MM.1S (cell line): ENCODE data around the gene ST3GAL4.

Experiments used
- DNase-seq: peaks from one replicate; pipeline ENCODE4 v3.0.0-alpha.2; 2015
- H2AFZ ChIP-seq: fragments of 300-600 bp; sonication (generic); 2 replicates; pipeline ENCODE4 v1.6.0; 2016; ENCODE audit warnings: antibody characterized with exemption, low read length
- H3F3A ChIP-seq: fragments of 300-600 bp; sonication (generic); 2 replicates; pipeline ENCODE4 v1.6.1; 2016; ENCODE audit warnings: mild to moderate bottlenecking, antibody characterized with exemption, low read length, moderate library complexity, mixed read lengths; ENCODE audit not compliant: insufficient read depth
- H3K27ac ChIP-seq: fragments of 300-600 bp; sonication (generic); 2 replicates; pipeline ENCODE4 v1.5.1; 2016; ENCODE audit warnings: mild to moderate bottlenecking, low read length
- H3K27me3 ChIP-seq: fragments of 300-600 bp; sonication (generic); replicated peaks from 2 replicates; pipeline ENCODE4 v1.6.0; 2016; ENCODE audit warnings: low read length; ENCODE audit not compliant: insufficient read depth
- H3K36me3 ChIP-seq: fragments of 300-600 bp; sonication (generic); replicated peaks from 2 replicates; pipeline ENCODE4 v1.6.1; 2016; ENCODE audit warnings: mild to moderate bottlenecking, low read length, mixed read lengths; ENCODE audit not compliant: insufficient read depth
- H3K4me1 ChIP-seq: fragments of 300-600 bp; sonication (generic); 2 replicates; pipeline ENCODE4 v1.6.1; 2016; ENCODE audit warnings: low read length, mixed read lengths
- H3K4me2 ChIP-seq: fragments of 300-600 bp; sonication (generic); 2 replicates; pipeline ENCODE4 v1.6.0; 2016; ENCODE audit warnings: low read depth, low read length
- H3K4me3 ChIP-seq: fragments of 300-600 bp; sonication (generic); 2 replicates; pipeline ENCODE4 v1.5.1; 2016; ENCODE audit warnings: low read length, mixed read lengths
- H3K79me2 ChIP-seq: fragments of 300-600 bp; sonication (generic); 2 replicates; pipeline ENCODE4 v1.6.1; 2016; ENCODE audit warnings: mixed run types, low read length, mixed read lengths
- H3K9ac ChIP-seq: fragments of 300-600 bp; sonication (generic); 2 replicates; pipeline ENCODE4 v1.6.1; 2016; ENCODE audit warnings: low read length, mixed read lengths
- H3K9me2 ChIP-seq: fragments of 300-600 bp; sonication (generic); replicated peaks from 2 replicates; pipeline ENCODE4 v1.6.1; 2016; ENCODE audit warnings: mild to moderate bottlenecking, low read length, mixed read lengths; ENCODE audit not compliant: insufficient read depth
- H3K9me3 ChIP-seq: fragments of 300-600 bp; sonication (generic); replicated peaks from 2 replicates; pipeline ENCODE4 v1.6.1; 2016; ENCODE audit warnings: mild to moderate bottlenecking, low read length, mixed read lengths; ENCODE audit not compliant: insufficient read depth
- H4K20me1 ChIP-seq: fragments of 300-600 bp; sonication (generic); 2 replicates; pipeline ENCODE4 v1.6.1; 2016; ENCODE audit warnings: mild to moderate bottlenecking, low read length, moderate library complexity, mixed read lengths; ENCODE audit not compliant: insufficient read depth
- CTCF ChIP-seq: fragments of 300-600 bp; sonication (generic); IDR thresholded peaks from 2 replicates; pipeline ENCODE4 v1.5.1; 2016; ENCODE audit warnings: antibody characterized with exemption, low read length, mixed read lengths
- EZH2 ChIP-seq: fragments of 300-600 bp; sonication (generic); optimal IDR thresholded peaks from 2 replicates; pipeline ENCODE3; 2017; ENCODE audit warnings: low read depth, mild to moderate bottlenecking, antibody characterized with exemption, low read length, mixed read lengths
- EZH2phosphoT487 ChIP-seq: fragments of 300-600 bp; sonication (generic); IDR thresholded peaks from 2 replicates; pipeline ENCODE4 v1.6.1; 2018; ENCODE audit warnings: antibody characterized with exemption, low read length

The ST3GAL4 gene

DNA sequence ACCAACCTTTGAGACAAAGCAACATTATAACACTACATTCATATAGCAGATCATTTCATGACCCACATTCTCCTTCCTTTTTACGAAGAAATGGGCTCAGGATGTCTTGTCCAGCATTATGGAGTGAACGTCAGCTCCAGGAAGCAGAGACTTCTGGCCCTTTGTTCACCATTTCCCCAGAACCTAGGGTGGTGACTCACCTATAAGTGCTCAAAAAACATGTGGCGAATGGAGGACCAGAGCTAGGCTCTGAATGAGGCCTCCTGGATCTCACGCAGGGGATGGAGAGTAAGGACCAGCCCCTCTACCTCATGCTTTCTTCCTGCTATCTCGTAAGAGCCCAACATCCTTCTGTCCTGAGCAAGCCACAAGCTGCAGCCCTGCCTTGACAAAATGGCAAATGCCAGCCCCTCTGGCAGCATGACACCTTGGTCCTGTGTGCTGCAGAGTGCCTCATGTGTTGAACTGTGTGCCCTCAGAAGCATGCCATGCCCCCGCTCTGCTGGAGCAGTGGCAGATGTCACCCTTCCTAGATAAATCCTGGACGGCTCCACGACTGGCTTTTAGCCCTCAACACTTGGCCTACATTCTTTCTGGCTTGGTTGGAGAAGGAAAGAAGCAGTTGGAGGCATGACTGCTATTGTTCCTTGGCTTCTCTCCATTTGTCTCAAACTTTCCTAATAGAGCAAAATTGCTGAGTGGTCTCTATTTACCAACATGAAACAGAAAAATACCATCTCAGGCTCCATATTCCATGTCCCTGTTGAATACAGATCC, 6.5 kb upstream of the ST3GAL4 start:
- Histone ChIP-seq H3K4me2 (no peak overlapping the region), H3F3A (no peaks in the 10 kb centered on the region), H3K4me1 (peaks cover 4% of the 10 kb centered on the region; the same call in 1 of the 2 replicates)

DNA sequence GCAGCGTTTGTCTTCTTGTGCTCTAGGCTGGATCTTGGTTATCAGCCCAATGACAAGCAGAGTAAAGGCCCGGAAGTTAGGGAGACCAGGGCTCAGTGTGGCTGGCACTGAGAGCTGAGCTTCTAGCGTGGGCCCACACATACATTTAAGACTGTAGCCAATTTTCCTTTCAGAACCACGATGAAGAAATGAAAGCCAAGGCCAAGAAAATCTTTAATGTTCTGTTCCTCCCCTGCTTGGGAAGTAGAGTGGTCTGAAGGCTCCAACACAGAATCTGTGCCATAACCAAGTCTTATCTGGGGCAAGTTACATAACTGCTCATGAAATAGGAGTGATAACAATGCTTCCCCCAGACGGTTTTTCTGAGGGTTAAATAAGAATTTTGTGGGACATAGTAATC, 4.7 kb upstream of the ST3GAL4 start:
- no peak for DNase-seq
- Histone ChIP-seq H3F3A (no peaks in the 10 kb centered on the region), H3K36me3 (no peaks in the 10 kb centered on the region), H3K9me3 (no peaks in the 10 kb centered on the region), H3K79me2 (no peaks in the 10 kb centered on the region), H3K27ac (no peak overlapping the region), H3K9ac (no peak overlapping the region), H4K20me1 (no peaks in the 10 kb centered on the region), H3K9me2 (no peaks in the 10 kb centered on the region), H3K4me2 (no peak overlapping the region), H3K4me1 (peaks cover 4% of the 10 kb centered on the region; the same call in 1 of the 2 replicates), H3K4me3 (no peak overlapping the region), H3K27me3 (no peaks in the 10 kb centered on the region), H2AFZ (no peak overlapping the region)
- TF ChIP-seq CTCF (no peak), EZH2 (no peak), EZH2phosphoT487 (no peak)

More for the DNA sequence above, 6.5 kb upstream of the ST3GAL4 start:
- H4K20me1 ChIP-seq: no peaks in the 10 kb centered on the region
- H3K27ac ChIP-seq: no peak overlapping the region
- H3K9ac ChIP-seq: no peak overlapping the region
- H3K9me2 ChIP-seq: no peaks in the 10 kb centered on the region
- H3K4me3 ChIP-seq: no peak overlapping the region
- TF ChIP-seq EZH2 (no peak), EZH2phosphoT487 (no peak), CTCF (no peak)
- 0 out of 2 replicates have a peak, but pooled peaks cover 3% of the 10 kb centered on the region for H3K36me3 ChIP-seq
- DNase-seq: no peak
- no peaks in the 10 kb centered on the region for H3K27me3 ChIP-seq
- no peak overlapping the region for H2AFZ ChIP-seq
- H3K79me2 ChIP-seq: no peaks in the 10 kb centered on the region
- H3K9me3 ChIP-seq: no peaks in the 10 kb centered on the region

DNA sequence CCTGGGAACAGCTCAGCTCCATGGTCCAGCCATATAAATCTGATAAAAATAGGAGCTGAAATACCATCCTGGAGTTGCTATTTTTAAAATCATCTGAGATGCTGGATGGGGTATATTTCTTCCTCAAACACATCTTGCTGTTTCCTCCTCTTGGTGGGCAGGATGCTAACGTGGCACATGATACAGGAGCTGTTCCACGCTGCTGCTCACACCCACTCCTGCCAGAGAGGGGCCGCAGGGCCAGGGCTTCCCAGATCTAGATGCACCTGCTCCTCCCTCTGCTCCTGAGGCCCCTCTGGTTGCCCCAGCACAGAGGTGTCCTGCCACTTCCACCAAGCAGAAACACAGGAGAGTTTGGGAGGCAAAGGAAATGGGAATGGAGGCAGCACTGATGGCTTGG, 3.3 kb upstream of the ST3GAL4 start:
- Histone ChIP-seq H4K20me1 (no peaks in the 10 kb centered on the region), H3K9me2 (no peaks in the 10 kb centered on the region), H3K4me1 (peaks cover 4% of the 10 kb centered on the region; the same call in 1 of the 2 replicates), H2AFZ (no peak overlapping the region), H3K4me2 (no peak overlapping the region), H3K27ac (no peak overlapping the region), H3K9me3 (no peaks in the 10 kb centered on the region), H3K9ac (no peak overlapping the region), H3K79me2 (no peaks in the 10 kb centered on the region), H3K4me3 (no peak overlapping the region), H3K27me3 (no peaks in the 10 kb centered on the region), H3F3A (no peaks in the 10 kb centered on the region), H3K36me3 (no peaks in the 10 kb centered on the region)
- DNase-seq: no peak
- TF ChIP-seq EZH2 (no peak), EZH2phosphoT487 (no peak), CTCF (no peak)
